Progenitor cell of endocrine pancreas (in vitro differentiated cells): ENCODE results near the gene SMYD5. TPM values are rescaled to one million over a fixed set of nuclear protein-coding genes. Genes with fewer than 3 reads are reported as not detected.

Experiments
- DNase-seq: peaks from one replicate; pipeline ENCODE4 v3.0.0; 2021; ENCODE audit warnings: low spot score; ENCODE audit not compliant: unreplicated experiment
- H3K27ac Mint-ChIP-seq: 2 replicates; pipeline ENCODE4 v1.8.0; 2021; ENCODE audit warnings: mild to moderate bottlenecking, moderate library complexity, mixed read lengths
- H3K27me3 Mint-ChIP-seq: 2 replicates; pipeline ENCODE4 v1.8.0; 2021; ENCODE audit warnings: mixed read lengths
- H3K36me3 Mint-ChIP-seq: 2 replicates; pipeline ENCODE4 v1.8.0; 2022; ENCODE audit warnings: mixed read lengths; ENCODE audit not compliant: insufficient read depth
- H3K4me1 Mint-ChIP-seq: 2 replicates; pipeline ENCODE4 v1.8.0; 2021; ENCODE audit warnings: low read depth, mixed read lengths
- H3K4me3 Mint-ChIP-seq: 2 replicates; pipeline ENCODE4 v1.8.0; 2021; ENCODE audit warnings: low read depth, mild to moderate bottlenecking, moderate library complexity, mixed read lengths
- H3K9me3 Mint-ChIP-seq: 2 replicates; pipeline ENCODE4 v1.8.0; 2021; ENCODE audit warnings: low read depth, mixed read lengths
- CTCF ChIP-seq: fragments of 200-600 bp; sonication (generic); IDR thresholded peaks from one replicate; pipeline ENCODE4 v1.5.0; 2021; ENCODE audit warnings: antibody characterized with exemption, mild to moderate bottlenecking; ENCODE audit not compliant: unreplicated experiment
- total RNA-seq: library from RNA; stranded (reverse); gene quantifications from 2 replicates; pipeline ENCODE4 v1.2.1, GENCODE V29; 2021

Gene SMYD5
- total RNA-seq, 1 donor from 2014 or later = 30.2 TPM

GRCh38 chr2:73228631-73229030, 14.6 kb downstream of the SMYD5 start:
- H3K4me3 Mint-ChIP-seq = no peak overlapping the region

GRCh38 chr2:73232403-73233153, 18.5 kb downstream of the SMYD5 start:
- Mint-ChIP-seq H3K4me1 (peaks cover 12% of the 10 kb centered on the region), H3K36me3 (peaks cover 2% of the 10 kb centered on the region), H3K9me3 (no peaks in the 10 kb centered on the region), H3K27ac (peak overlapping the region; percentile 80), H3K4me3 (peak overlapping the region; percentile 94), H3K27me3 (no peaks in the 10 kb centered on the region)
- no peak for DNase-seq
- no peak for TF ChIP-seq CTCF

More at GRCh38 chr2:73228631-73229030, 14.6 kb downstream of the SMYD5 start:
- Mint-ChIP-seq H3K4me1 (peaks cover 3% of the 10 kb centered on the region), H3K27me3 (no peaks in the 10 kb centered on the region), H3K9me3 (no peaks in the 10 kb centered on the region), H3K36me3 (no peaks in the 10 kb centered on the region), H3K27ac (no peak overlapping the region)
- no peak for TF ChIP-seq CTCF
- DNase-seq = no peak

GRCh38 chr2:73233154-73233931, 19.3 kb downstream of the SMYD5 start, which contains the start of gene PRADC1:
Gene PRADC1, minus strand, starts transcription at chr2:73233239. Its CDS starts 79 bp downstream, at chr2:73233160.
- Mint-ChIP-seq H3K27ac (peak within 1 kb of the TSS; percentile 98), H3K27me3 (no peaks in the 10 kb centered on the region), H3K4me3 (peak within 1 kb of the TSS; percentile 94), H3K36me3 (peaks cover 2% of the 10 kb centered on the region), H3K9me3 (no peaks in the 10 kb centered on the region), H3K4me1 (peaks cover 12% of the 10 kb centered on the region)
- peak; percentile 96 for DNase-seq
- no peak for TF ChIP-seq CTCF

- Mint-ChIP-seq H3K4me3 (peak within 1 kb of the TSS; percentile 94), H3K36me3 (peaks cover 2% of the 10 kb centered on the region), H3K27me3 (no peaks in the 10 kb centered on the region), H3K27ac (peak within 1 kb of the TSS; percentile 98), H3K4me1 (peaks cover 12% of the 10 kb centered on the region), H3K9me3 (no peaks in the 10 kb centered on the region)
- DNase-seq = peak; percentile 57
- no peak for TF ChIP-seq CTCF
These were observed 20.1 kb downstream of the SMYD5 start, which contains the start of gene CCT7 for GRCh38 chr2:73233932-73234832. Gene CCT7, plus strand, starts transcription at chr2:73234308. Its CDS starts 71 bp downstream, at chr2:73234379.
